ENCODE data around the gene COG8.

Gene COG8

DNA sequence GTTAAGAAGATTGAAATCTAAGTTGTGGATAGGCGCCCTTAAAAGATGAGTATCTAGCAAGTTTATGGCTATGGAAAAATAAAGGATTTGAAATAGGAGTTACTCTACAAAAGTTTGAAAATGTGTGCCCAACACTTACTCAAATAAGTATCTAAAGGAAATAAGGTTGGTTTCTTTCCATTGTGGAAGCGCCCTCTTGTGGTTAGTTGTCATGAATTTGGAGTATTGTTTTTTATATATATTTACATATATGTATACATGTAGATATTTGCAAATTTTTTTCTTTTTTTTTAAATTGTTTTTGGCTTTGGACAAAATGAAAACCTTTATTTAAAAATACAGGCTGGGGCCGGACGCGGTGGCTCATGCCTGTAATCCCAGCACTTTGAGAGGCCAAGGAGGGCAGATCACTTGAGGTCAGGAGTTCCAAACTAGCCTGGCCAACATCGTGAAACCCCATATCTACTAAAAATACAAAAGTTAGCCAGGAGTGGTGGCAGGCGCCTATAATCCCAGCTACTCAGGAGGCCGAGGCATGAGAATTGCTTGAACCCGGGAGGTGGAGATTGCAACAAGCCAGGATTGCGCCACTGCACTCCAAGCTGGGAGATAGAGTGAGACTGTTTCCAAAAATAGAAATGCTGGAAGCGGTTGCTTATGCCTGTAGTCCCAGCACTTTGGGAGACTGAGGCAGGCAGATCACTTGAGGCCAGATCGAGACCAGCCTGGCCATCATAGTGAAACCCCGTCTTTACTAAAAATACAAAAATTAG lies 52.2 kb downstream of the COG8 start:
- DNase-seq (ENCODE audit: low spot score) = peak; percentile 74

DNA sequence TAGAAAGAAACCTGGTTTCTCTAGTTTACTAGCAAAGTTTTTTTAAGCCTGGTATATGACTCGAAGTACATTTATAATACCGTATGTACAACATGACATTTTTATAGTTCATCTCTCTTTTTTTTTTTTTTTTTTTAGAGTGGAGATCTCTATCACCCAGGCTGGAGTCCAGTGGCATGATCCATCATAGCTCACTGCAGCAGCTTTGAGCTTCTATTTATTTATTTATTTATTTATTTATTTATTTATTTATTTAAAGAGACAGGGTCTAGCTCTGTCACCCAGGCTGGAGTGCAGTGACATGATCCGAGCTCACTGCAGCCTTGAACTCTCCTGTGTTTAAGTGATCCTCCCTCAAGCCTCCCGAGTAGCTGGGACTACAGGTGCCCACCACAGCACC lies 54.1 kb downstream of the COG8 start:
- DNase-seq (ENCODE audit: low spot score) = no peak

DNA sequence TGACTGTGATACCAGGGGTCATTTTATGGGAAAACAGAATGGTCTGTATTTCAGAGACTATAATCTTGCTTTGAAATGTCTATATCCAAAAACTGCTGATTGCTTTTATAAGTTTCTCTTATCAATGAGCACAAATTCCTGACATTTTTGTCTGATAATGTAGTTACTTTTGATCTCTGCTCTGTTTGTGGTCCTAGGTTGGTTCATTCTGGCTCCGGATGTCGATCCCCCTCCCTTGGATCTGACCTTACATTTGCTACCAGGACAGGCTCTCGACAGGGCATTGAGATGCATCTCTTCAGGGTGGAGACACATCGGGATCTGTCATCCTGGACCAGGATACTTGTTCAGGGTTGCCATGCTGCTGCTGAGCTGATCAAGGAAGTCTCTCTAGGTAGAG lies 55.5 kb downstream of the COG8 start:
- DNase-seq (ENCODE audit: low spot score) = no peak

DNA sequence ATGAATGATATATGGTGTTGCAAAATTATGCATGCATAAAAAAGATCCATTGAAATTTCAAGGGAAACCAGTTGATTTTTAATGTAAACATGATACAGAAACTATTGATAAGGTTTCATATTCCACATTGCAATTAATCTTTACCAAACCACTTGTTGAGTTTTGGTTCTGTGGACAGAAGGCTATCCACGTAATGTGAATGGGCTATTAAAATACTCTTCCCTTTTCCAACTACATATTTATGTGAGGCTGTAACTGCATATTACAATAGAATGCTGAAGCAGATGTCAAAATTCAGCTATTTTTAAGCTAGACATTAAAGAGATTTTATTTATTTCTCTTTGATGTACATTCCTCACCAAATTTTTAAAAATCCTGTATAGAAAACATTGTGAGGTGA lies 62.0 kb downstream of the COG8 start:
- no peak for DNase-seq (ENCODE audit: low spot score)
